Small intestine (tissue), 7 donors: ENCODE data around the gene POU2AF2. TPM values are rescaled to one million over a fixed set of nuclear protein-coding genes. Genes with fewer than 3 reads are reported as not detected.
"Not testable (repeated sequence)": the region's sequence is repeated elsewhere in the genome, so short reads cannot be mapped to it uniquely, and the experiment has no call there.

Experiments
- DNase-seq, 2 donors: peaks; one replicate each; pipeline versions ENCODE4 v3.0.0 to v3.0.0-alpha.2; 2013
- FAIRE-seq: peaks from 2 replicates; lab custom pipeline; 2012; peaks lifted over from hg19 to GRCh38; lab: Jason Lieb, UNC
- H3K27ac ChIP-seq, 3 donors: one replicate each; pipeline ENCODE4 v1.5.1; 2013; ENCODE audit warnings: low read length in 2 of 3, mild to moderate bottlenecking in 2 of 3, control low read depth in 1 of 3, inconsistent platforms in 1 of 3, low read depth in 1 of 3, moderate library complexity in 1 of 3
- H3K27me3 ChIP-seq, 3 donors: one replicate each; pipeline ENCODE4 v1.6.1; 2013; ENCODE audit warnings: low read length in 3 of 3, inconsistent platforms in 1 of 3; ENCODE audit not compliant: control insufficient read depth in 3 of 3, insufficient read depth in 3 of 3
- H3K36me3 ChIP-seq, 3 donors: one replicate each; pipeline ENCODE4 v1.6.1; 2013; ENCODE audit warnings: low read length in 3 of 3, inconsistent platforms in 1 of 3, low read depth in 1 of 3, mild to moderate bottlenecking in 1 of 3, moderate library complexity in 1 of 3; ENCODE audit not compliant: control insufficient read depth in 3 of 3, insufficient read depth in 2 of 3
- H3K4me1 ChIP-seq, 3 donors: one replicate each; pipeline ENCODE4 v1.6.1; 2013; ENCODE audit warnings: low read length in 2 of 3, inconsistent platforms in 1 of 3, low read depth in 1 of 3, mild to moderate bottlenecking in 1 of 3, moderate library complexity in 1 of 3; ENCODE audit not compliant: control insufficient read depth in 3 of 3, insufficient read depth in 2 of 3
- H3K4me3 ChIP-seq, 3 donors: one replicate each; pipeline ENCODE4 v1.5.1; 2013; ENCODE audit warnings: low read length in 3 of 3, control low read depth in 1 of 3, inconsistent platforms in 1 of 3, low read depth in 1 of 3, mild to moderate bottlenecking in 1 of 3, moderate library complexity in 1 of 3
- H3K9me3 ChIP-seq, 2 donors: one replicate each; pipeline ENCODE4 v1.6.1; 2013; ENCODE audit warnings: low read depth in 1 of 2, low read length in 1 of 2; ENCODE audit not compliant: control insufficient read depth in 2 of 2, insufficient read depth in 1 of 2
- WGBS, 3 donors: extraction: QIAGEN DNeasy Blood & Tissue Kit; methylation state at CpG; one replicate each; pipeline ENCODE4 v1.1.7; 2013; 5-methylcytosine and 5-hydroxymethylcytosine counted together
- polyA plus RNA-seq, 4 donors: library from polyadenylated mRNA; stranded (reverse) in 3 of 4; unstranded in 1 of 4; fragments of 200-250 nt in 3 of 4; fragments of 120-200 nt in 1 of 4; gene quantifications; one replicate each; pipeline versions ENCODE4 v1.2.1 to v1.2.3, GENCODE V29; 2013
- donor health status: healthy with polysubstance abuse.
- donor health status: control.
- donor health status: control.
- donor health status: Bipolar disorder and iron deficiency.
- donor health status: healthy.

Gene POU2AF2
- polyA plus RNA-seq, 4 donors, result 0.46 to 2.7 (median 1.2) TPM

DNA sequence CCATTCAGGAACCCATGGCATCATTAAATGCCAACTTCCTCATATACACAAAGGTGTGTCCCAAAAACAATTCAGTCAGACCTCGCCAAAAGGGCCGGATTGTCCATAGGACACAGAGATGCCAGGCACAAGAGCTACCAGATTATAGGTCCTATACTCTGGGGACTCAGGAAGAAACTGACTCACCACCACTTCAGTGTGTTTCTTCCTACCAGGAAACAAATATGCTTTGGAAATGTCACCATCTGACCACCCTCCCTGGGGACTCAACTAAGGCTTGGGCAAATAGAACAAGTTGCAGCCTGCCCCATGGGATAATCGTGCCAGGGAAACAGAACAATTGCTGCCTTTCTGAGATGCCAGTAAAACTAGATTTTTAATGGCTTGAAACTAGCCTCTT, 64.6 kb downstream of the POU2AF2 start:
- H3K27ac ChIP-seq, result no peak overlapping the region

GRCh38 chr11:111310723-111311122, 65.2 kb downstream of the POU2AF2 start:
- no peak overlapping the region for H3K4me3 ChIP-seq
- no peaks in the 10 kb centered on the region for H3K9me3 ChIP-seq
- no peaks in the 10 kb centered on the region for H3K36me3 ChIP-seq
- WGBS, 3 donors, result 73 to 87% (median 80%) methylated on average over 6 of the region's 6 CpGs
- DNase-seq, result no peak
- no peak for FAIRE-seq
- no peaks in the 10 kb centered on the region for H3K27me3 ChIP-seq
- H3K4me1 ChIP-seq, result peaks cover 0 to 11% (median 0%) of the 10 kb centered on the region in 3 donors
- H3K27ac ChIP-seq, result no peak overlapping the region

More for the DNA sequence above, 64.6 kb downstream of the POU2AF2 start:
- 18 to 37% (median 37%) methylated on average over 3 of the region's 3 CpGs for WGBS, 3 donors
- Histone ChIP-seq H3K4me1 (peaks cover 0 to 11% (median 0%) of the 10 kb centered on the region in 3 donors), H3K36me3 (no peaks in the 10 kb centered on the region), H3K9me3 (no peaks in the 10 kb centered on the region), H3K4me3 (no peak overlapping the region), H3K27me3 (no peaks in the 10 kb centered on the region)
- no peak for DNase-seq
- FAIRE-seq, result no peak

DNA sequence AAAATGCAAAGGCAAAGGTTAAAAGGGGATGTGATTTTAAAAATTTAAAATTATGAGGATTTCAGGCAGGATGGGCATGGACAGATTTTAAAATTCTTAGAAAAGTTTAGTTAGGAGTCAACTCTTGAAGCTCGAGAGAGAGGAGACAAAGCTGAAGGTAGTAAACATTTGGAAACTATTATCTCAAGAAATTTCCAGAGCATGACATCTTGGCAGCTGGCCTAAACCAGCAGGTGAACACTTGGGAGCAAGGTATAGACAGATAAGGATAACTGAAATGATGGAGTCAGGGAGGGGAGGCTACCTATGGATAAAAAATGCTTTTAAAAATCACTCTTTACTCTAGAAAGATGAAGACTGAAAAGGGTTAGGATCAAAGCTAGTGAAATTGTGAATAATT, 66.6 kb downstream of the POU2AF2 start:
- no peaks in the 10 kb centered on the region for H3K9me3 ChIP-seq
- WGBS, 3 donors, result 16 to 40% (median 16%) methylated on average over 1 of the region's 1 CpG
- no peaks in the 10 kb centered on the region for H3K27me3 ChIP-seq
- peak; percentile 59 to 69 for DNase-seq
- no peaks in the 10 kb centered on the region for H3K36me3 ChIP-seq
- FAIRE-seq, result no peak
- no peak overlapping the region for H3K4me3 ChIP-seq
- H3K27ac ChIP-seq, result no peak overlapping the region
- H3K4me1 ChIP-seq, result peaks cover 0 to 11% (median 0%) of the 10 kb centered on the region in 3 donors

GRCh38 chr11:111319296-111319695, 73.8 kb downstream of the POU2AF2 start:
- H3K4me3 ChIP-seq, result no peak overlapping the region
- H3K9me3 ChIP-seq, result no peaks in the 10 kb centered on the region
- peaks cover 0 to 13% (median 5%) of the 10 kb centered on the region in 3 donors for H3K4me1 ChIP-seq
- no peak for FAIRE-seq
- no peaks in the 10 kb centered on the region for H3K27me3 ChIP-seq
- no peaks in the 10 kb centered on the region for H3K36me3 ChIP-seq
- no peak overlapping the region for H3K27ac ChIP-seq
- DNase-seq, result no peak
- 86 to 91% (median 88%) methylated on average over 6 of the region's 6 CpGs for WGBS, 3 donors

DNA sequence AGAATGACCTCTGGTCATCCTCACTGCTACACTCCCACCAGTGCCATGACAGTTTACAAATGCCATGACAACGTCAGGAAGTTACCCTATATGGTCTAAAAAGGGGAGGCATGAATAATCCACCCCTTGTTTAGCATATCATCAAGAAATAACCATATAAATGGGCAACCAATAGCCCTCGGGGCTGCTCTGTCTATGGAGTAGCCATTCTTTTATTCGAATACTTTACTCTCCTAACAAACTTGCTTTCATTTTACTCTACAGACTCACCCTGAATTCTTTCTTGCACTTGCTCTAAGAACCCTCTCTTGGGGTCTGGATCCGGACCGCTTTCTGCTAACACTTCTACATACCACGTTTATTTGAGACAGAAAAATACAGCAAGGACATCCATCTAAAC, 74.7 kb downstream of the POU2AF2 start:
- not testable (repeated sequence) for DNase-seq, FAIRE-seq, H3K36me3 ChIP-seq, H3K9me3 ChIP-seq, H3K27ac ChIP-seq, H3K4me3 ChIP-seq, H3K27me3 ChIP-seq
- peaks cover 0 to 13% (median 5%) of the 10 kb centered on the region in 3 donors for H3K4me1 ChIP-seq
- WGBS, 3 donors, result 80 to 82% (median 81%) methylated on average over 6 of the region's 6 CpGs

GRCh38 chr11:111320728-111321568, 75.4 kb downstream of the POU2AF2 start:
- H3K4me1 ChIP-seq, result peaks cover 0 to 13% (median 5%) of the 10 kb centered on the region in 3 donors
- no peaks in the 10 kb centered on the region for H3K27me3 ChIP-seq
- H3K36me3 ChIP-seq, result no peaks in the 10 kb centered on the region
- H3K27ac ChIP-seq, result peak overlapping the region in 1 of 3 donors; percentile 1
- 55 to 88% (median 72%) methylated on average over 5 of the region's 5 CpGs for WGBS, 3 donors
- DNase-seq (peak; percentile 59 to 68), FAIRE-seq (no peak)
- H3K4me3 ChIP-seq, result no peak overlapping the region
- H3K9me3 ChIP-seq, result no peaks in the 10 kb centered on the region

- Histone ChIP-seq H3K4me3 (no peak overlapping the region), H3K36me3 (no peaks in the 10 kb centered on the region), H3K27ac (no peak overlapping the region), H3K27me3 (no peaks in the 10 kb centered on the region), H3K9me3 (no peaks in the 10 kb centered on the region), H3K4me1 (peaks cover 0 to 13% (median 5%) of the 10 kb centered on the region in 3 donors)
- FAIRE-seq (no peak), DNase-seq (no peak)
- 94 to 96% (median 96%) methylated on average over 2 of the region's 2 CpGs for WGBS, 3 donors
Measured at GRCh38 chr11:111322534-111322933, 77.0 kb downstream of the POU2AF2 start.

- H3K4me1 ChIP-seq, result peaks cover 0 to 13% (median 5%) of the 10 kb centered on the region in 3 donors
- 71 to 91% (median 76%) methylated on average over 5 of the region's 5 CpGs for WGBS, 3 donors
- DNase-seq, result no peak
- no peak for FAIRE-seq
- H3K36me3 ChIP-seq, result no peaks in the 10 kb centered on the region
- H3K9me3 ChIP-seq, result no peaks in the 10 kb centered on the region
- H3K27me3 ChIP-seq, result no peaks in the 10 kb centered on the region
- no peak overlapping the region for H3K27ac ChIP-seq
- no peak overlapping the region for H3K4me3 ChIP-seq
Measured at GRCh38 chr11:111324277-111324720, 78.8 kb downstream of the POU2AF2 start.
